Left lung (tissue), 10 donors: ENCODE measurements around the gene ABTB2. TPM values are rescaled to one million over a fixed set of nuclear protein-coding genes. Genes with fewer than 3 reads are reported as not detected.
"Not testable (repeated sequence)": the region's sequence is repeated elsewhere in the genome, so short reads cannot be mapped to it uniquely, and the experiment has no call there.

ENCODE experiments used
- ATAC-seq: fragments of 200-7000 bp; cut with Tn5 transposase; one replicate; pipeline ENCODE4 v1.9.1; 2020; ENCODE audit warnings: moderate library complexity
- DNase-seq, 4 donors: peaks; one replicate each; pipeline ENCODE4 v3.0.0-alpha.2; 2013 to 2020
- H3K27ac ChIP-seq, 2 donors: fragments of 200-600 bp; sonication (generic) in 1 of 2; one replicate each; pipeline versions ENCODE4 v1.5.0 to v1.8.0; 2020 to 2021
- H3K27me3 ChIP-seq, 2 donors: fragments of 200-600 bp; sonication (generic) in 1 of 2; one replicate each; pipeline versions ENCODE4 v1.5.0 to v1.8.0; 2020 to 2021
- H3K36me3 ChIP-seq, 2 donors: fragments of 200-600 bp; sonication (generic) in 1 of 2; one replicate each; pipeline versions ENCODE4 v1.5.0 to v1.8.0; 2020 to 2021
- H3K4me1 ChIP-seq, 2 donors: fragments of 200-600 bp; one replicate each; pipeline ENCODE4 v1.8.0; 2021
- H3K4me3 ChIP-seq, 2 donors: fragments of 200-600 bp; sonication (generic) in 1 of 2; one replicate each; pipeline versions ENCODE4 v1.5.0 to v1.8.0; 2020 to 2021; ENCODE audit warnings: mild to moderate bottlenecking in 1 of 2
- H3K9me3 ChIP-seq, 2 donors: fragments of 200-600 bp; sonication (generic) in 1 of 2; one replicate each; pipeline versions ENCODE4 v1.5.0 to v1.8.0; 2020 to 2021
- CTCF ChIP-seq, 2 donors: fragments of 200-600 bp; sonication (generic) in 1 of 2; IDR thresholded peaks; one replicate each; pipeline versions ENCODE4 v1.5.0 to v1.8.0; 2021; ENCODE audit warnings: antibody characterized with exemption in 2 of 2
- intact Hi-C, 2 donors: fragments of 100-400 bp; cut with DNase I; formaldehyde crosslinking; loops; one replicate each; pipeline versions ENCODE4 v1.11.2 to v1.14.2; 2022
- polyA plus RNA-seq, 6 donors: library from polyadenylated mRNA; unstranded; fragments of 120-200 nt; gene quantifications; one replicate each; pipeline ENCODE4 v1.2.1, GENCODE V29; 2013; ENCODE audit not compliant: insufficient read length in 6 of 6
- total RNA-seq, 2 donors: library from RNA; stranded (reverse); fragmentation: NEBNext Ultra II Directional; extraction: Animal tissue kit (Norgen Biotek cat#: 25700); gene quantifications; one replicate each; pipeline ENCODE4 v1.2.1, GENCODE V29; 2021
- donor health status: DM: no; HTN: yes; CAD: no.
- donor health status: DM: no; HTN: no; CAD: no.

ABTB2 gene
- total and polyA plus RNA-seq, 8 donors, result 2.4 to 6.9 (median 4.8) TPM

- no peaks in the 10 kb centered on the region for H3K36me3 ChIP-seq
- no peaks in the 10 kb centered on the region for H3K9me3 ChIP-seq
- ATAC-seq, result no peak
- intact Hi-C loops, result no loop called here
- no peak overlapping the region for H3K27ac ChIP-seq
- DNase-seq, result no peak
- no peaks in the 10 kb centered on the region for H3K27me3 ChIP-seq
- no peak for TF ChIP-seq CTCF (IDR thresholded peaks at IDR 0.05)
- H3K4me1 ChIP-seq, result peaks cover 0 to 20% of the 10 kb centered on the region in 2 donors
- H3K4me3 ChIP-seq, result no peak overlapping the region
Observed at GRCh38 chr11:34250211-34250610, 107.6 kb downstream of the ABTB2 start.

- TF ChIP-seq CTCF (IDR thresholded peaks at IDR 0.05), result no peak
- H3K27ac ChIP-seq, result no peak overlapping the region
- no peak for DNase-seq
- no peaks in the 10 kb centered on the region for H3K9me3 ChIP-seq
- H3K4me3 ChIP-seq, result no peak overlapping the region
- H3K4me1 ChIP-seq, result peaks cover 3 to 20% of the 10 kb centered on the region in 2 donors
- no peaks in the 10 kb centered on the region for H3K36me3 ChIP-seq
- intact Hi-C loops, result no loop called here
- no peak for ATAC-seq
- no peaks in the 10 kb centered on the region for H3K27me3 ChIP-seq
Observed at GRCh38 chr11:34249439-34249838, 108.4 kb downstream of the ABTB2 start.

- H3K36me3 ChIP-seq, intact Hi-C loops, H3K4me3 ChIP-seq, ATAC-seq, H3K27ac ChIP-seq, DNase-seq, H3K27me3 ChIP-seq, H3K9me3 ChIP-seq: not testable (repeated sequence)
- peaks cover 4 to 23% of the 10 kb centered on the region in 2 donors for H3K4me1 ChIP-seq
Observed at GRCh38 chr11:34246511-34246910, 111.3 kb downstream of the ABTB2 start.

- H3K36me3 ChIP-seq, result no peaks in the 10 kb centered on the region
- peaks cover 4 to 11% of the 10 kb centered on the region in 2 donors for H3K4me1 ChIP-seq
- DNase-seq (no peak), ATAC-seq (no peak)
- intact Hi-C loops, result no loop called here
- TF ChIP-seq CTCF (IDR thresholded peaks at IDR 0.05), result no peak
- no peak overlapping the region for H3K27ac ChIP-seq
- no peaks in the 10 kb centered on the region for H3K9me3 ChIP-seq
- no peak overlapping the region for H3K4me3 ChIP-seq
- H3K27me3 ChIP-seq, result no peaks in the 10 kb centered on the region
Observed at GRCh38 chr11:34245041-34245440, 112.8 kb downstream of the ABTB2 start.

- Histone ChIP-seq H3K4me3 (no peak overlapping the region), H3K9me3 (no peaks in the 10 kb centered on the region), H3K27ac (peak overlapping the region; percentile 30 to 74), H3K36me3 (no peaks in the 10 kb centered on the region), H3K4me1 (peaks cover 4 to 7% of the 10 kb centered on the region in 2 donors), H3K27me3 (no peaks in the 10 kb centered on the region)
- peak; percentile 90 for ATAC-seq
- DNase-seq, result peak in 1 of 4 donors; percentile 56
- intact Hi-C loops, result no loop called here
- TF ChIP-seq CTCF (IDR thresholded peaks at IDR 0.05), result no peak
Observed at GRCh38 chr11:34243600-34244464, 114.0 kb downstream of the ABTB2 start.
